Measurements from ENCODE around the gene PPM1H.
"Not testable (repeated sequence)": the region's sequence is repeated elsewhere in the genome, so short reads cannot be mapped to it uniquely, and the experiment has no call there.

The PPM1H gene

DNA sequence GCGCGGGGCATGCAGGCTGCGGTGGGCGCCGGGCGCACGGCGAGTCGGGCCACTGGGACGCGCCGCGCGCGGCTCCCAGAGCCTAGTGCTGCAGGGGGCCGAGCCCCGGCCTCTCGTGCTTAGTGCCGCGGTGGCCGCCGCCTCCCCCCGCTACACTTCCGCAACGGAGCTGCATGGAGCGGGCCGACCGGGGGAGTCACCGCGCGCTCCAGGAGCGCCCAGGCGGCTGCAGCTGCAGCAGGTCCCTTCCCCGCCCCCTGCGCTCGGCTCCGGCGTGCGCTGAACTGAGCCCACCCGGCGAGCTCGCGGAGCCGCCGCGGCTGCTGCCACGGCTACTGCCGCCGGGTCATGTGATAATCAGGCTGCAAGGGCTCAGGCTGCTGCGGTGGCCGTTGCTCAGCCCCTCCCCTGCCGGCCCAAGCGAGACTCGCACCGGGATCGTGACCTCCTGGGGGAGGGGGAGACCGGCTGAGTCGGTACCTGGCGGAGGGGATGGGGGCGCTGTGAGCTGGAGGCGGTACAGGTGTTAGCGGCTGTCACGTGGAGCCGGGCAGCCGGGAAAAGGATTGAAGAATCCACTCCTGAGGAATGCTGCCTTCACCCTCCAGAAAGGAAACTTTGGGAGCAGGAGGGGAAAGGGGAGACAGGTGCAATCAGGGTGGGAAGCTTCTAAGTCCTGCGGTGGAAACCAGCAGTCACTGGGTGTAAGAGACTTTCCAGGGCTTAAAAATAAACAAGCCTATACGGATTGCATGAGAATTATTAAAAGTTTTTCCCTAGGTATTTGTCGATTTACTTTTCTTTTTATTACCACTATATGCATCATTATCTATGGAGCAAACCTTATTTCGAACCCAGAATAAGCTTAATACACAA, at the start of gene PPM1H:
Gene PPM1H (minus strand): TSS at position 352 of the 876 bp plus-strand sequence. CDS start 414 bp downstream, outside the sequence.
- no peak for DNase-seq (ENCODE audit: low read depth)

DNA sequence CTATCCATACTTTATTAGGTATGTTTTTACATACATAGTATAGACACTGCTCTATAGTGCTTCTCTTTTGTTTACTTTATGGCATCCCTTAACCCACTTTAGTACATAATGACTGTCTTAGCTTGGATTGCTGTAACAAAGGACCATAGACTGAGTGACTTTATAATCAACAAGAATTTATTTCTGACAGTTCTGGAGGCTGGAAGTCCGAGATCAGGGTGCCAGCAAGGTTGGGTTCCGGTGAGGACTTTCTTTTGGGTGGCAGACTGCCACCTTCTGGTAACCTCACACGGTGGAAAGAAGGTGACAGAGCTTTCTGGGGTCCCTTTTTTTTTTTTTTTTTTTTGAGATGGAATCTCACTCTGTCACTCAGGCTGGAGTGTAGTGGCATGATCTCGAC, 48.6 kb upstream of the PPM1H start:
- DNase-seq (ENCODE audit: low read depth) = no peak

GRCh38 chr12:62978768-62979167, 43.8 kb upstream of the PPM1H start:
- no peak for DNase-seq (ENCODE audit: low read depth)

- no peak for DNase-seq (ENCODE audit: low read depth)
These were observed 42.9 kb upstream of the PPM1H start for GRCh38 chr12:62977883-62978282.

- no peak for DNase-seq (ENCODE audit: low read depth)
These were observed 42.5 kb upstream of the PPM1H start for GRCh38 chr12:62977418-62977817.

DNA sequence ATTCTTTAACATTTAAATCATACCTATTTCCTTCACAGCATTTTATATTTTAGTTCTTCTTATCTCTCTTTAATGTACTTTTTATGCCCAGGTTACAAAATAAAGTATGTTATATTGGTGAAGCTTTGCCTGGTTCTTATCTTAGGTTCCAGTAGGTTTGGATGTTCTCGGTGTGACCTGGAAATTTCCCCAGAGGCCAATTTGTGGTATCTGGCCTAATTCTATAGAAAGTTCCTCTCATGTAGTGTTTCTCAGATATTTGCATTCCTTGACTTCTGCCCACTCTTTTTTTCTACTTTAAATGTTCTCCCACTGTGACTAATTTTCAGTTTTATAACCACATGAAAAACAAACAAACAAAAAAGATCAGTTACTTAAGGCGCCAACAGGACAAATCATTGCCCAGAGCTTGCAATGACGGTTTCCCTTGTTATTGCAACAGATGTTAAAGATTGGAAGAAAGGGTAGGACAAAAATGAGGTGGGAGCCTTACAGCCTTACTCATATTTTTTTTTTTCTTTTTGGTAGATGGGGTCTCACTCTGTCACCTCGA, 41.2 kb upstream of the PPM1H start:
- no peak for DNase-seq (ENCODE audit: low read depth)

DNA sequence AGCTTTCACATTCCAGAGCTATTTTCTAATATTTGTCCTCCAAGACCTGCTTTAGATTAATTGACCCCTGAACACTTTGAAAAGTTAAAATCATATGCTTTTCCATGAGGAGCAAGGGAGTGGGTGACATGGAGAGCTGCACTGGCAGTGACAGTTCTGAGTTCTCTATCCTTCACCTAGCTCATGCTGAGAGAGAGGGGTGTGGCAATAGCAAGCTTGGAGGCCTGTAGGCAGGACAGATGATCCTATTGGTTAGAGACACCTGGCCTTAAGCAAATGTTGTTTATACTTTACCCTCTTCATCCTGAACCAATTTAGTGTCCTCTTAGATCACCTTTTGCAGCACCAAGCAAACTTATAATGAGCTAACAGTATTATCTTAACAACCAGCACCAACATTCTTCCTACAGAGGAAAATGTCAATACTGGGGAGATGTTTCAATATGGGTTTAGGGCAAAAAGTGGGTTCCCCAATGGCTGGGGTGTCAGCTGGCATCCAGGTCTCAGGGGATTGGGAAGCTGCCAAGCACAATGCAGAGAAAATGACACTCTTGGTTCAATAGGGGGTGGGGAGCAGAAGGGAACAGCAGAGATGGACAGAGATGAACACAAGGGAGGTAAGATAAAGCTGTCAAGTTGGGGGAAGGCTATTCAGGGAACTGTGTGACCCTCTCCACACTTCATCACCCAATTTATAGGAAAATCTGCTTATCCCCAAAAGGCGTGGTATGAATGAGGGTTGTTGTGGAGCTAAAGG, 37.0 kb upstream of the PPM1H start:
- DNase-seq (ENCODE audit: low read depth) = no peak

- no peak for DNase-seq (ENCODE audit: low read depth)
These were observed 34.7 kb upstream of the PPM1H start for GRCh38 chr12:62969695-62970094.

GRCh38 chr12:62967701-62968100, 32.8 kb upstream of the PPM1H start:
- no peak for DNase-seq (ENCODE audit: low read depth)

- no peak for DNase-seq (ENCODE audit: low read depth)
These were observed 32.1 kb upstream of the PPM1H start for GRCh38 chr12:62966990-62967506.

- not testable (repeated sequence) for DNase-seq (ENCODE audit: low read depth)
These were observed 31.6 kb upstream of the PPM1H start for GRCh38 chr12:62966446-62966989.

- not testable (repeated sequence) for DNase-seq (ENCODE audit: low read depth)
These were observed 30.8 kb upstream of the PPM1H start for GRCh38 chr12:62965700-62966099.

DNA sequence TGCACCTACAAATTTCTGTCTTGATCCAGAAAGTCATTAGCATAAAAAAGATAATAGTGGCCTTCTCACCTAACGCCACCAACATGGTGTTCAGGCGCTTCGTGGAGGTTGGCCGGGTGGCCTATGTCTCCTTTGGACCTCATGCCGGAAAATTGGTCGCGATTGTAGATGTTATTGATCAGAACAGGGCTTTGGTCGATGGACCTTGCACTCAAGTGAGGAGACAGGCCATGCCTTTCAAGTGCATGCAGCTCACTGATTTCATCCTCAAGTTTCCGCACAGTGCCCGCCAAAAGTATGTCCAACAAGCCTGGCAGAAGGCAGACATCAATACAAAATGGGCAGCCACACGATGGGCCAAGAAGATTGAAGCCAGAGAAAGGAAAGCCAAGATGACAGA, 30.3 kb upstream of the PPM1H start:
- not testable (repeated sequence) for DNase-seq (ENCODE audit: low read depth)

DNA sequence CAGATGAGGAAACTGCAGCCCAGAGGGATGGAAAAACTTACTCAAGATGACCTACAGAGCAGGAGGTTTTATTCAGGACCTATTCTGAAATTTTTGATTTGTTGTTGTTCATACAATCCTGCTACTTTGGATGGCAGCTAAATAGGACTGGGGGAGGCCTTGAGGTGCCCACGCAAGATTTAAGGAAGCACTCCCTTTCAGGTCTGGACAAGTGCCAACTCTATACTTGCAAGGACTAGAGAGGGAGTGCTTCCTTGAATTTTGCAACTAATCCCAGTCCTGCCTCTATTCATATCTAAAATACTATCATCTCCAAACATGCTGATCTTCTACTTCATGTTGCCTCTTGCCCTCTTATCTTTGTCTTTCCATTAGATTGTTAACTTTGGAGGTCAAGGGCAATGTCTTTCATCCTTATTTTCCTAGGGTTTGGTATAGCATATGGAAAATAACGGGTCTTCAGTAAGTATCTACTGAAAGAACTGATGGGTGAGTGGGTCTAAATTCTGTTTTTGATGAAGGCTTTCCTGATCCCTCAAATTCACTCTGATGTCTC, 28.6 kb upstream of the PPM1H start:
- no peak for DNase-seq (ENCODE audit: low read depth)

- no peak for DNase-seq (ENCODE audit: low read depth)
These were observed 25.4 kb upstream of the PPM1H start for GRCh38 chr12:62960324-62960723.

DNA sequence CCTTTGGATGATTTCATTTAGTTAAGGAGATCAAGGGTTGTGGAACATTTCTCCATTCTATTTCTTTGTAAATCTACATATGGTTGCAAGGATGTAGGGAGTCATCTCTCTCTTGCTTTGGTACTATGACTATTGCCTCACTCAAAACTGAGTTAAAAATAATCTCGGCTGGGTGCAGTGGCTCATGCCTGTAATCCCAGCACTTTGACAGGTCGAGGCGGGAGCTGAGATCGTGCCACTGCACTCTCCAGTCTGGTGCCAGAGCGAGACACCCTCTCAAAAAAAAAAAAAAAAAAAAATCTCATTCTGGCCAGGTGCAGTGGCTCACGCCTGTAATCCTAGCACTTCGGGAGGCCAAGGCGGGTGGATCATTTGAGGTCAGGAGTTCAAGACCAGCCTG, 24.8 kb upstream of the PPM1H start:
- DNase-seq (ENCODE audit: low read depth) = no peak

DNA sequence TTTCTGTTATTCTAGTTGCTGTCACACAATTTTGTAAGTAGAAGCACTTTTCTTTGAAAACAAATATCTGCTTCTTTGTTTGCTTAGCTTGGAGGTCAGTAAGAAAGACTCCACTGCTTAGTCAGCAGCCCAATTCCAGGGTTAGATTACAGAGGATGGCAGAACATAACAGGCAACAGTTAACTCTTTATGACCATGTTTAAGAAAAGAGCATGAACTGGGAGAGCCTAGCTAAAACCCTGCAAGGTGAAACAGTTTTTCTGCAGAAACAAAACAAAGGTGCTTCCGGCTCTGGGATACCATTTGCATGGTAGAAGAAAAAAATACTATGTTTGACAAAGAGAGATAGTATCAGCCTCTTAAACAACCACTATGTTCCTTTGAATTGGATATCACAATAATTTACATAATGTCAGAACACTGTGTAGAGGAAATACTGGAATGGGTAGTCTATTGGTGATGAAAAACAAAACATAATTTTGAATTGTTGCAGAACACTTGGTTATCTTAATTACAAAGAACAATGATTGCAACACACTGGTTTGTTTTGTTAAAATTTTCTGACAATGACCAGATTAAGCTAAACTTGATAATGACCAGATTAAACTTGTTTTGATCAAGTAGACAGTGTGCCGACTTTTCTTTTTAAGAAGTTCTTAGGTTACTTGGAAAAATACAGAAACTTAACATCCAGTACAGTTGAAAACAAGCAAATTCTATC, 22.4 kb upstream of the PPM1H start:
- DNase-seq (ENCODE audit: low read depth) = no peak

DNA sequence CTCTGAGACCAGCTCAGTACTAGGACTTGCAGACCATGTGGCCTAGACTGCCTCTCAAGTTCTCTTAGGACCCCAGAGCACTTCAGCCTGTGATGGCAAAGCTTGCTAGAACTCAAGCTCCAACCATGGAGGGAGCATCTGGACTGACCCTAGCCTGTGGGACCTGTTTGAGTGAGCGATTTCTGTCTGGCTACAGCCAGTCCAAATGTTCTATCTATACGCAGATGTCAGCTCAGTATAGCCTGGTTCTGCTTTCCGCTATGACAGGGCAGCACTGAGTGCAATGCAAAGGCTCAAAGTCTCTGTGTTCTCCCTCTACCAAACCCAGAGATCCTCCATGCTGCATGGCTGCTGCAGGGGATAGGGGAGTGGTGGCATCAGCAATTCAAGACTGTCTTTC, 20.7 kb upstream of the PPM1H start:
- DNase-seq (ENCODE audit: low read depth) = no peak

GRCh38 chr12:62950317-62950716, 15.4 kb upstream of the PPM1H start:
- no peak for DNase-seq (ENCODE audit: low read depth)

DNA sequence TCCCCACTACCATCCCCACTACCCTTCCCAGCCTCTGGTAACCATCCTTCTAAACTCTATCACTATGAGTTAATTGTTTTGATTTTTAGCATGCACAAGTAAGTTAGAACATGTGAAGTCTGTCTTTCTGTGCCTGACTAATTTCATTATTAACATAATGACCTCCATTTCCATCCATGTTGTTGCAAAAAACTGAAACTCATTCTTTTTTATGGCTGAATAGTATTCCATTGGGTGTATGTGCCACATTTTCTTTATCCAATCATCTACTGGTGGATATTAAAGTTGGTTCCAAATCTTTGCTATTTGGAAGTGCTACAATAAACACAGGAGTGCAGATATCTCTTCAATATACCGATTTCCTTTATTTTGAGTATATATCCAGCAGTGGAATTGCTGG, 13.2 kb upstream of the PPM1H start:
- DNase-seq (ENCODE audit: low read depth) = no peak

DNA sequence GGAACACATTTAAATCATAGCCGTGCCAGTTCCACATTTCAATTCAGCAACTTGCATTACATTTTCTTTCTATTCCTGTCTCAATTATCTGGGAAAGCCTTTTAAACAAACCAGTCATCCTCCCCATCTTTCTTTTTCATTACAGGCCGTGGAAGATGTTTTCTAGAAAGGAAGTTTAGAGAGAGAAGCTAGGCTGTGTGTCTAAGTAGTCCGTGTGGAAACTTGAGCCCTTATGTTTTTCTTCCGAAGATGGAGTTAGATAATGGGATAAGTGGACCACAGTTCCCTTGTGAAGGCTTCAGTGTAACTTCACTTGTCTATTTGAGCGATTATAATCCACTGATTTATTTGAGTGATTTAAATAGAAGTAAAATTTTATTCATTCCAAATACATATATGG, 12.4 kb upstream of the PPM1H start:
- DNase-seq (ENCODE audit: low read depth) = no peak
